HAP-1 (cell line): Measurements from ENCODE around the gene RECQL5.

ENCODE experiments used
- DNase-seq, 2 experiments: peaks; one replicate each; pipeline ENCODE4 v3.0.0-alpha.2; 2016 to 2020; ENCODE audit warnings: low spot score in 2 of 2
- H3K27me3 ChIP-seq: fragments of 250-450 bp; sonication (Bioruptor Pico); 2 replicates; pipeline ENCODE4 v1.5.1; 2020; ENCODE audit warnings: low read depth, mild to moderate bottlenecking, moderate library complexity
- H3K36me3 ChIP-seq: fragments of 250-450 bp; sonication (Bioruptor Pico); replicated peaks from 2 replicates; pipeline ENCODE4 v1.5.1; 2020; ENCODE audit warnings: mild to moderate bottlenecking
- H3K4me1 ChIP-seq: fragments of 250-450 bp; sonication (Bioruptor Pico); 2 replicates; pipeline ENCODE4 v1.5.1; 2020; ENCODE audit warnings: mild to moderate bottlenecking
- H3K4me3 ChIP-seq: fragments of 250-450 bp; sonication (Bioruptor Pico); 2 replicates; pipeline ENCODE4 v1.5.1; 2020; ENCODE audit warnings: mild to moderate bottlenecking, moderate library complexity
- H3K9me3 ChIP-seq: fragments of 250-450 bp; sonication (Bioruptor Pico); 2 replicates; pipeline ENCODE4 v1.5.1; 2020; ENCODE audit warnings: mild to moderate bottlenecking, moderate library complexity
- in situ Hi-C: fragments of 300-500 bp; cut with MboI; formaldehyde crosslinking; loops from 3 replicates; pipeline ENCODE4 v1.14.3; 2020; ENCODE audit warnings: low sequenced_read_pairs, inconsistent platforms, mixed read lengths

The RECQL5 gene

GRCh38 chr17:75650874-75651273, 16.1 kb downstream of the RECQL5 start:
- Histone ChIP-seq H3K4me3 (no peak overlapping the region), H3K4me1 (no peaks in the 10 kb centered on the region), H3K9me3 (no peaks in the 10 kb centered on the region), H3K36me3 (peaks cover 33% of the 10 kb centered on the region), H3K27me3 (no peaks in the 10 kb centered on the region)
- in situ Hi-C loops, result no loop called here
- no peak for DNase-seq

GRCh38 chr17:75649687-75650086, 17.3 kb downstream of the RECQL5 start:
- Histone ChIP-seq H3K4me1 (no peaks in the 10 kb centered on the region), H3K9me3 (no peaks in the 10 kb centered on the region), H3K27me3 (no peaks in the 10 kb centered on the region), H3K36me3 (peaks cover 28% of the 10 kb centered on the region), H3K4me3 (no peak overlapping the region)
- in situ Hi-C loops, result no loop called here
- DNase-seq, result no peak

GRCh38 chr17:75647921-75648320, 19.0 kb downstream of the RECQL5 start:
- H3K4me3 ChIP-seq, result no peak overlapping the region
- peaks cover 21% of the 10 kb centered on the region for H3K36me3 ChIP-seq
- peaks cover 8% of the 10 kb centered on the region for H3K4me1 ChIP-seq
- in situ Hi-C loops, result no loop called here
- DNase-seq, result no peak
- no peaks in the 10 kb centered on the region for H3K9me3 ChIP-seq
- no peaks in the 10 kb centered on the region for H3K27me3 ChIP-seq

- no peaks in the 10 kb centered on the region for H3K9me3 ChIP-seq
- H3K4me1 ChIP-seq, result peaks cover 11% of the 10 kb centered on the region
- in situ Hi-C loops, result no loop called here
- no peak for DNase-seq
- no peaks in the 10 kb centered on the region for H3K27me3 ChIP-seq
- peaks cover 21% of the 10 kb centered on the region for H3K36me3 ChIP-seq
- H3K4me3 ChIP-seq, result no peak overlapping the region
These were observed 19.9 kb downstream of the RECQL5 start for GRCh38 chr17:75647061-75647460.

- H3K4me1 ChIP-seq, result peaks cover 11% of the 10 kb centered on the region
- no peak overlapping the region for H3K4me3 ChIP-seq
- no peaks in the 10 kb centered on the region for H3K9me3 ChIP-seq
- H3K36me3 ChIP-seq, result peaks cover 19% of the 10 kb centered on the region
- in situ Hi-C loops, result no loop called here
- DNase-seq, result no peak
- no peaks in the 10 kb centered on the region for H3K27me3 ChIP-seq
These were observed 20.3 kb downstream of the RECQL5 start for GRCh38 chr17:75646638-75646992.

- H3K4me3 ChIP-seq, result no peak overlapping the region
- peaks cover 11% of the 10 kb centered on the region for H3K4me1 ChIP-seq
- H3K9me3 ChIP-seq, result no peaks in the 10 kb centered on the region
- in situ Hi-C loops, result no loop called here
- peaks cover 13% of the 10 kb centered on the region for H3K36me3 ChIP-seq
- DNase-seq, result no peak
- no peaks in the 10 kb centered on the region for H3K27me3 ChIP-seq
These were observed 20.9 kb downstream of the RECQL5 start for GRCh38 chr17:75645889-75646637.

GRCh38 chr17:75645501-75645888, 21.5 kb downstream of the RECQL5 start:
- in situ Hi-C loops, result no loop called here
- DNase-seq, result no peak
- Histone ChIP-seq H3K27me3 (no peaks in the 10 kb centered on the region), H3K4me3 (no peak overlapping the region), H3K4me1 (peaks cover 11% of the 10 kb centered on the region), H3K9me3 (no peaks in the 10 kb centered on the region), H3K36me3 (peaks cover 8% of the 10 kb centered on the region)

- H3K4me1 ChIP-seq, result peaks cover 11% of the 10 kb centered on the region
- H3K36me3 ChIP-seq, result no peaks in the 10 kb centered on the region
- no peak overlapping the region for H3K4me3 ChIP-seq
- H3K27me3 ChIP-seq, result no peaks in the 10 kb centered on the region
- in situ Hi-C loops, result no loop called here
- no peak for DNase-seq
- H3K9me3 ChIP-seq, result no peaks in the 10 kb centered on the region
These were observed 23.3 kb downstream of the RECQL5 start for GRCh38 chr17:75643643-75644017.

- no peaks in the 10 kb centered on the region for H3K36me3 ChIP-seq
- H3K9me3 ChIP-seq, result no peaks in the 10 kb centered on the region
- in situ Hi-C loops, result no loop called here
- peaks cover 11% of the 10 kb centered on the region for H3K4me1 ChIP-seq
- H3K4me3 ChIP-seq, result no peak overlapping the region
- DNase-seq, result peak; percentile 81 to 84
- no peaks in the 10 kb centered on the region for H3K27me3 ChIP-seq
These were observed 23.9 kb downstream of the RECQL5 start for GRCh38 chr17:75642784-75643642.

- Histone ChIP-seq H3K4me3 (no peak overlapping the region), H3K27me3 (no peaks in the 10 kb centered on the region), H3K4me1 (peaks cover 11% of the 10 kb centered on the region), H3K36me3 (no peaks in the 10 kb centered on the region), H3K9me3 (no peaks in the 10 kb centered on the region)
- DNase-seq, result no peak
- in situ Hi-C loops, result no loop called here
These were observed 24.7 kb downstream of the RECQL5 start for GRCh38 chr17:75642182-75642783.

GRCh38 chr17:75641343-75641742, 25.6 kb downstream of the RECQL5 start:
- no peaks in the 10 kb centered on the region for H3K36me3 ChIP-seq
- H3K4me1 ChIP-seq, result peaks cover 11% of the 10 kb centered on the region
- DNase-seq, result no peak
- in situ Hi-C loops, result no loop called here
- H3K27me3 ChIP-seq, result no peaks in the 10 kb centered on the region
- H3K9me3 ChIP-seq, result no peaks in the 10 kb centered on the region
- no peak overlapping the region for H3K4me3 ChIP-seq

GRCh38 chr17:75640556-75641119, 26.3 kb downstream of the RECQL5 start:
- Histone ChIP-seq H3K27me3 (no peaks in the 10 kb centered on the region), H3K36me3 (no peaks in the 10 kb centered on the region), H3K4me3 (no peak overlapping the region), H3K4me1 (peaks cover 11% of the 10 kb centered on the region), H3K9me3 (no peaks in the 10 kb centered on the region)
- DNase-seq, result no peak
- in situ Hi-C loops, result no loop called here

- in situ Hi-C loops, result no loop called here
- no peaks in the 10 kb centered on the region for H3K36me3 ChIP-seq
- no peaks in the 10 kb centered on the region for H3K9me3 ChIP-seq
- H3K27me3 ChIP-seq, result no peaks in the 10 kb centered on the region
- H3K4me1 ChIP-seq, result peaks cover 11% of the 10 kb centered on the region
- no peak for DNase-seq
- H3K4me3 ChIP-seq, result no peak overlapping the region
These were observed 27.0 kb downstream of the RECQL5 start for GRCh38 chr17:75639771-75640555.
